GM18858 (cell line): ENCODE data around the gene ZNF654.

Experiments used
- ATAC-seq: cut with Tn5 transposase; IDR thresholded peaks from one replicate; pipeline ENCODE4 v1.9.1; 2021; ENCODE audit not compliant: unreplicated experiment

Gene ZNF654

DNA sequence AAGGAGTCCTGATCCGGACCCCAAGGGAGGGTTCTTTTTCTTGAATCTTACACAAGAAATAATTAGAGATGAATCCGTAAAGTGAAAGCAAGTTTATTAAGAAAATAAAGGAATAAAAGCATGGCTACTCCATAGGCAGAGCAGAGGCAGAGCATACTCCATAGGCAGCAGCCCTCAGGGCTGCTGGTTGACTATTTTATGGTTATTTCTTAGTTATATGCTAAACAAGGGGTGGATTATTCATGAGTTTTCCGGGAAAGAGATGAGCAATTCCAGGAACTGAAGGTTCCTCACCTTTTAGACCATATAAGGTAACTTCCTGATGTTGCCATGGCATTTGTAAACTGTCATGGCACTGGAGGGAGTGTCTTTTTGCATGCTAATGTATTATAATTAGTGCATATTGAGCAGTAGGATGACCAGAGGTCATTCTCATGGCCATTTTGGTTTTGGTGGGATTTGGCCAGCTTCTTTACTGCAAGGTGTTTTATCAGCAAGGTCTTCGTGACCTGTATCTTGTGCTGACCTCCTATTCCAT lies 132.9 kb downstream of the ZNF654 start:
- no peak for ATAC-seq

DNA sequence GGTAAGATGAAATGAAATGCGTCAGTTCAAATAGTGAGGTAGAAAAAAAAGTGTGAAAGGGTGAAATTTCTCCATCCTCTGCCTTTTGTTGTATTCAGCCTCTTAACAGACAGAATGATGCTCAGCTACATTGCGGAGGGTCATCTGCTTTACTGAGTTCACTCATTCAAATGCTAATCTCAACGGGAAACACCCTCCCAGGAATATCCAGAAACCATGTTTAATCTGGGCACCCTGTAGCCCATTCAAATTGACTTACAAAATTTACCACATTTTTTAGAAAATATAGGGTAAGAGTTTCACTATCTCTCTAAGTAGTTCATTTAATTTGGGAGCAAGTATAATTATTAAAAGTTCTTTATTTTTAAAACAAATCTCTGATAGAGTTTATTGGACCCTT lies 133.6 kb downstream of the ZNF654 start:
- ATAC-seq = no peak
